Transverse colon (tissue), 4 donors: ENCODE data around the gene FKBP6. TPM values are rescaled to one million over a fixed set of nuclear protein-coding genes. Genes with fewer than 3 reads are reported as not detected.

Source experiments
- DNase-seq: peaks from one replicate; pipeline ENCODE4 v3.0.0-alpha.2; 2019
- H3K27ac ChIP-seq, 4 donors: fragments of 200-600 bp; sonication (generic); 2 replicates each; pipeline ENCODE4 v1.5.1; 2016 to 2018; ENCODE audit warnings: inconsistent platforms in 4 of 4
- H3K27me3 ChIP-seq: fragments of 200-600 bp; sonication (generic); 2 replicates; pipeline ENCODE4 v1.5.1; 2017; ENCODE audit warnings: inconsistent platforms
- H3K36me3 ChIP-seq, 4 donors: fragments of 200-600 bp; sonication (generic); 2 replicates each; pipeline ENCODE4 v1.5.1; 2017 to 2019; ENCODE audit warnings: inconsistent platforms in 4 of 4
- H3K4me1 ChIP-seq, 4 donors: fragments of 200-600 bp; sonication (generic); 2 replicates each; pipeline ENCODE4 v1.5.1; 2017 to 2020; ENCODE audit warnings: inconsistent platforms in 4 of 4
- H3K4me3 ChIP-seq, 4 donors: fragments of 200-600 bp; sonication (generic); 1 replicate in 1 of 4; 2 replicates in 3 of 4; pipeline versions ENCODE4 v1.5.1 to v1.6.1; 2017 to 2019; ENCODE audit warnings: inconsistent platforms in 4 of 4
- H3K9me3 ChIP-seq, 2 donors: fragments of 200-600 bp; sonication (generic); 2 replicates each; pipeline ENCODE4 v1.5.1; 2017 to 2019; ENCODE audit warnings: inconsistent platforms in 2 of 2
- CTCF ChIP-seq, 5 experiments: fragments of 200-600 bp in 3 of 5; fragments of 450-650 bp in 2 of 5; sonication (generic) in 3 of 5; IDR thresholded peaks; 1 replicate in 2 of 5; 2 replicates in 3 of 5; pipeline ENCODE4 v1.5.1; 2016 to 2017; ENCODE audit warnings: antibody characterized with exemption in 5 of 5, inconsistent platforms in 3 of 5, mild to moderate bottlenecking in 2 of 5, moderate library complexity in 1 of 5
- EP300 ChIP-seq: sonication (generic); formaldehyde crosslinking; IDR thresholded peaks from one replicate; pipeline ENCODE4 v1.6.1; 2017; ENCODE audit warnings: antibody characterized with exemption, low read depth
- POLR2A ChIP-seq: fragments of 450-650 bp; IDR thresholded peaks from one replicate; pipeline ENCODE4 v1.6.1; 2016; ENCODE audit warnings: antibody characterized with exemption, mild to moderate bottlenecking, moderate library complexity
- POLR2AphosphoS5 ChIP-seq, 3 donors: sonication (generic); formaldehyde crosslinking; IDR thresholded peaks; one replicate each; pipeline ENCODE4 v1.6.1; 2016; ENCODE audit warnings: antibody characterized with exemption in 3 of 3
- WGBS, 2 donors: methylation state at CpG; one replicate each; pipeline ENCODE4 v1.1.5; 2018; ENCODE audit warnings: low coverage in 1 of 2; 5-methylcytosine and 5-hydroxymethylcytosine counted together
- in situ Hi-C, 4 donors: fragments of 200-750 bp; cut with MboI; loops; one replicate each; pipeline versions ENCODE4 v1.15.0 to v1.15.1; 2017; ENCODE audit warnings: low sequenced_read_pairs in 3 of 4, low pct_ligation_motif_present in 1 of 4, low pct_unique_long_range_greater_than_20kb in 1 of 4
- intact Hi-C: fragments of 100-400 bp; cut with DNase I; formaldehyde crosslinking; loops from one replicate; pipeline ENCODE4 v1.15.1; 2023; ENCODE audit warnings: low total_unique reads
- total RNA-seq, 4 donors: library from RNA; depleted of rRNA; stranded (reverse); fragments of >200 nt; gene quantifications; one replicate each; pipeline ENCODE4 v1.1.0, GENCODE V29; 2016

The FKBP6 gene
- total RNA-seq, 4 donors from 2014 or later: not detected

- Histone ChIP-seq H3K27ac (no peak overlapping the region), H3K4me1 (peaks cover 2 to 8% (median 5%) of the 10 kb centered on the region in 4 donors), H3K9me3 (no peaks in the 10 kb centered on the region), H3K27me3 (peaks cover 31% of the 10 kb centered on the region), H3K4me3 (no peak overlapping the region), H3K36me3 (no peaks in the 10 kb centered on the region)
- intact Hi-C loops: no loop called here
- in situ Hi-C loops: no loop called here
- WGBS, 2 donors: 84% methylated on average over 28 of the region's 28 CpGs; no CpG with 5 or more reads in 1 of the 2 donors
- no peak for DNase-seq
- TF ChIP-seq EP300 (no peak), POLR2A (no peak)
Measured at GRCh38 chr7:73363225-73364005, 35.5 kb downstream of the FKBP6 start.

GRCh38 chr7:73364006-73364728 is 36.2 kb downstream of the FKBP6 start:
- Histone ChIP-seq H3K36me3 (no peaks in the 10 kb centered on the region), H3K9me3 (no peaks in the 10 kb centered on the region), H3K27ac (no peak overlapping the region), H3K4me3 (no peak overlapping the region), H3K27me3 (peaks cover 24% of the 10 kb centered on the region), H3K4me1 (peaks cover 0 to under 1% (median 0%) of the 10 kb centered on the region in 4 donors)
- TF ChIP-seq CTCF (IDR thresholded peaks at IDR 0.05) (no peak), EP300 (no peak), POLR2A (no peak), POLR2AphosphoS5 (IDR thresholded peaks at IDR 0.05) (no peak)
- intact Hi-C loops: no loop called here
- 60% methylated on average over 25 of the region's 25 CpGs; no CpG with 5 or more reads in 1 of the 2 donors for WGBS, 2 donors
- DNase-seq: no peak
- in situ Hi-C loops: no loop called here

- intact Hi-C loops (no loop called here), in situ Hi-C loops (no loop called here)
- Histone ChIP-seq H3K27ac (no peak overlapping the region), H3K27me3 (peaks cover 15% of the 10 kb centered on the region), H3K4me1 (no peaks in the 10 kb centered on the region), H3K4me3 (no peak overlapping the region), H3K36me3 (no peaks in the 10 kb centered on the region), H3K9me3 (no peaks in the 10 kb centered on the region)
- no peak for TF ChIP-seq POLR2AphosphoS5 (IDR thresholded peaks at IDR 0.05)
- TF ChIP-seq POLR2A: no peak
- no peak for TF ChIP-seq CTCF (IDR thresholded peaks at IDR 0.05)
- no peak for TF ChIP-seq EP300
- no peak for DNase-seq
- WGBS, 2 donors: 87% methylated on average over 11 of the region's 11 CpGs; no CpG with 5 or more reads in 1 of the 2 donors
Measured at GRCh38 chr7:73366127-73366526, 38.2 kb downstream of the FKBP6 start.

- TF ChIP-seq EP300: no peak
- no peak for TF ChIP-seq POLR2AphosphoS5 (IDR thresholded peaks at IDR 0.05)
- no peak for TF ChIP-seq CTCF (IDR thresholded peaks at IDR 0.05)
- no peak for TF ChIP-seq POLR2A
- WGBS, 2 donors: 73 to 86% methylated on average over 3 to 12 of the region's 12 CpGs
Measured at GRCh38 chr7:73366990-73367389, 39.0 kb downstream of the FKBP6 start.

More at GRCh38 chr7:73366990-73367389, 39.0 kb downstream of the FKBP6 start:
- no peaks in the 10 kb centered on the region for H3K9me3 ChIP-seq
- intact Hi-C loops (no loop called here), in situ Hi-C loops (no loop called here)
- DNase-seq: no peak
- H3K4me3 ChIP-seq: no peak overlapping the region
- no peaks in the 10 kb centered on the region for H3K4me1 ChIP-seq
- no peak overlapping the region for H3K27ac ChIP-seq
- peaks cover 15% of the 10 kb centered on the region for H3K27me3 ChIP-seq
- H3K36me3 ChIP-seq: no peaks in the 10 kb centered on the region
